Adipocyte (in vitro differentiated cells): ENCODE data around the gene DNAH10.

Source experiments
- DNase-seq: peaks from one replicate; pipeline ENCODE4 v3.0.0-alpha.2; 2015; ENCODE audit warnings: low read depth
- H3K27me3 ChIP-seq: replicated peaks from 2 replicates; pipeline ENCODE4 v1.7.0; 2013; ENCODE audit warnings: mild to moderate bottlenecking, low read length, moderate library complexity; ENCODE audit not compliant: control insufficient read depth, insufficient read depth
- H3K36me3 ChIP-seq: 2 replicates; pipeline ENCODE4 v1.7.0; 2013; ENCODE audit warnings: low read length, mild to moderate bottlenecking, moderate library complexity; ENCODE audit not compliant: control insufficient read depth, insufficient read depth, severe bottlenecking
- H3K4me1 ChIP-seq: 2 replicates; pipeline ENCODE4 v1.7.0; 2013; ENCODE audit warnings: mild to moderate bottlenecking, low read length, moderate library complexity; ENCODE audit not compliant: control insufficient read depth, insufficient read depth
- H3K4me3 ChIP-seq: 2 replicates; pipeline ENCODE4 v1.7.0; 2013; ENCODE audit warnings: mild to moderate bottlenecking, low read length, moderate library complexity
- H3K9ac ChIP-seq: 2 replicates; pipeline ENCODE4 v1.7.0; 2013; ENCODE audit warnings: mild to moderate bottlenecking, low read length, moderate library complexity
- H3K9me3 ChIP-seq: 2 replicates; pipeline ENCODE4 v1.7.0; 2013; ENCODE audit warnings: mild to moderate bottlenecking, low read length, moderate library complexity; ENCODE audit not compliant: control insufficient read depth

The DNAH10 gene

DNA sequence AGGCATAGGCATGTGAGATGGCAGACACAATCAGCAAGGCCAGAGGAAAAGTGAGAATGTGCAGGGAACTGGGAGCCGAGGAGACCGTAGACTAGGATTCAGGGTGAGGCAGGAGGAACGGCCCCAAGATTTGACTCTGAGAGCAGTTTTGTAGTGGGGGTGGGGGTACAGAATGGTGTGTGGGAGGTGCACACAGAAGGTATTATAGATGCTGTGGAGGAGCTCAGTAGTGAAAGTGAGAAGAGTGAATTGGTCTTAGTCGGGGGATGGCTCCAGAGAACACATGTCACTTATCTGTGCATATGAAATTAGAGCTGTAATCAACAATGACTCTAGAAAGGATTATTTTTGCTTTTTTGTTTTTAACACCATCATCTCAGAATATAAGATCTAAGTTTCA is 222.8 kb downstream of the DNAH10 start:
- no peak for DNase-seq
- Histone ChIP-seq H3K9me3 (no peaks in the 10 kb centered on the region), H3K4me1 (peaks cover 49% of the 10 kb centered on the region), H3K27me3 (no peaks in the 10 kb centered on the region), H3K36me3 (peaks cover 37% of the 10 kb centered on the region), H3K9ac (peak overlapping the region; percentile 32), H3K4me3 (no peak overlapping the region)
